ENCODE results near the gene GALT.

DNA sequence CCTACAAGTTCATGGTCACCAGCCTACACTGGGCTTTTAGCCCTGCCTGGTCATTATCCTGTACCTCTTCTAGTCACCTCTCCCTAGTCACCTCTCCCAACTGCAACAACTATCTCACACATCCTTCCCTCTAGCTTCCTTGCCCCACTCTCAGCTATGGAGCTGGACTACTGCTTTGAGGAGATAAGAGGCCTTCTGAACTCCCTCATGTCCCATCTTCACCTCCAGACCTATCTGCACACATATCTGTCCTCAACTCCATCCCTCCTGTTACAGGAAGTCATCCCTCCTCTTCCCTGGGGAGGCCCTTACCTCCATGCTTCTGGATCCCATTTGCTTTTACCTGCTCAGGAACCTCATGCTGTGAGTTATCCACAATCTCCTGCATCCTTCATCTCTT, 40.3 kb upstream of the GALT start:
- TF ChIP-seq CTCF (conservative IDR thresholded peaks at IDR 0.05; ENCODE audit: low read depth in 2 of 2) (no peak), EZH2 (IDR thresholded peaks at IDR 0.05; ENCODE audit: low read depth, unreplicated experiment) (no peak), NANOG (IDR thresholded peaks at IDR 0.05; ENCODE audit: borderline replicate concordance) (no peak), POLR2AphosphoS5 (IDR thresholded peaks at IDR 0.05; ENCODE audit: low read depth) (no peak), STAT1 (IDR thresholded peaks at IDR 0.05; ENCODE audit: unreplicated experiment) (no peak), JUNB (IDR thresholded peaks at IDR 0.05; ENCODE audit: unreplicated experiment) (no peak), ZNF114 (CRISPR knock-in tag; IDR thresholded peaks at IDR 0.05) (no peak)
- TF ChIP-seq, protein P1, sequence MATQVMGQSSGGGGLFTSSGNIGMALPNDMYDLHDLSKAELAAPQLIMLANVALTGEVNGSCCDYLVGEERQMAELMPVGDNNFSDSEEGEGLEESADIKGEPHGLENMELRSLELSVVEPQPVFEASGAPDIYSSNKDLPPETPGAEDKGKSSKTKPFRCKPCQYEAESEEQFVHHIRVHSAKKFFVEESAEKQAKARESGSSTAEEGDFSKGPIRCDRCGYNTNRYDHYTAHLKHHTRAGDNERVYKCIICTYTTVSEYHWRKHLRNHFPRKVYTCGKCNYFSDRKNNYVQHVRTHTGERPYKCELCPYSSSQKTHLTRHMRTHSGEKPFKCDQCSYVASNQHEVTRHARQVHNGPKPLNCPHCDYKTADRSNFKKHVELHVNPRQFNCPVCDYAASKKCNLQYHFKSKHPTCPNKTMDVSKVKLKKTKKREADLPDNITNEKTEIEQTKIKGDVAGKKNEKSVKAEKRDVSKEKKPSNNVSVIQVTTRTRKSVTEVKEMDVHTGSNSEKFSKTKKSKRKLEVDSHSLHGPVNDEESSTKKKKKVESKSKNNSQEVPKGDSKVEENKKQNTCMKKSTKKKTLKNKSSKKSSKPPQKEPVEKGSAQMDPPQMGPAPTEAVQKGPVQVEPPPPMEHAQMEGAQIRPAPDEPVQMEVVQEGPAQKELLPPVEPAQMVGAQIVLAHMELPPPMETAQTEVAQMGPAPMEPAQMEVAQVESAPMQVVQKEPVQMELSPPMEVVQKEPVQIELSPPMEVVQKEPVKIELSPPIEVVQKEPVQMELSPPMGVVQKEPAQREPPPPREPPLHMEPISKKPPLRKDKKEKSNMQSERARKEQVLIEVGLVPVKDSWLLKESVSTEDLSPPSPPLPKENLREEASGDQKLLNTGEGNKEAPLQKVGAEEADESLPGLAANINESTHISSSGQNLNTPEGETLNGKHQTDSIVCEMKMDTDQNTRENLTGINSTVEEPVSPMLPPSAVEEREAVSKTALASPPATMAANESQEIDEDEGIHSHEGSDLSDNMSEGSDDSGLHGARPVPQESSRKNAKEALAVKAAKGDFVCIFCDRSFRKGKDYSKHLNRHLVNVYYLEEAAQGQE (IDR thresholded peaks at IDR 0.05; ENCODE audit: unreplicated experiment): no peak
- TF ChIP-seq, protein P2, sequence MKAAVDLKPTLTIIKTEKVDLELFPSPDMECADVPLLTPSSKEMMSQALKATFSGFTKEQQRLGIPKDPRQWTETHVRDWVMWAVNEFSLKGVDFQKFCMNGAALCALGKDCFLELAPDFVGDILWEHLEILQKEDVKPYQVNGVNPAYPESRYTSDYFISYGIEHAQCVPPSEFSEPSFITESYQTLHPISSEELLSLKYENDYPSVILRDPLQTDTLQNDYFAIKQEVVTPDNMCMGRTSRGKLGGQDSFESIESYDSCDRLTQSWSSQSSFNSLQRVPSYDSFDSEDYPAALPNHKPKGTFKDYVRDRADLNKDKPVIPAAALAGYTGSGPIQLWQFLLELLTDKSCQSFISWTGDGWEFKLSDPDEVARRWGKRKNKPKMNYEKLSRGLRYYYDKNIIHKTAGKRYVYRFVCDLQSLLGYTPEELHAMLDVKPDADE (IDR thresholded peaks at IDR 0.05): no peak
